ENCODE measurements around the gene COMTD1. TPM values are rescaled to one million over a fixed set of nuclear protein-coding genes. Genes with fewer than 3 reads are reported as not detected.

The COMTD1 gene
- total and polyA plus RNA-seq, 2 of the 13 experiments (the other 11 are each of a cell fraction or from before 2014, with no cell fraction given), result 11.8 to 18.4 TPM

DNA sequence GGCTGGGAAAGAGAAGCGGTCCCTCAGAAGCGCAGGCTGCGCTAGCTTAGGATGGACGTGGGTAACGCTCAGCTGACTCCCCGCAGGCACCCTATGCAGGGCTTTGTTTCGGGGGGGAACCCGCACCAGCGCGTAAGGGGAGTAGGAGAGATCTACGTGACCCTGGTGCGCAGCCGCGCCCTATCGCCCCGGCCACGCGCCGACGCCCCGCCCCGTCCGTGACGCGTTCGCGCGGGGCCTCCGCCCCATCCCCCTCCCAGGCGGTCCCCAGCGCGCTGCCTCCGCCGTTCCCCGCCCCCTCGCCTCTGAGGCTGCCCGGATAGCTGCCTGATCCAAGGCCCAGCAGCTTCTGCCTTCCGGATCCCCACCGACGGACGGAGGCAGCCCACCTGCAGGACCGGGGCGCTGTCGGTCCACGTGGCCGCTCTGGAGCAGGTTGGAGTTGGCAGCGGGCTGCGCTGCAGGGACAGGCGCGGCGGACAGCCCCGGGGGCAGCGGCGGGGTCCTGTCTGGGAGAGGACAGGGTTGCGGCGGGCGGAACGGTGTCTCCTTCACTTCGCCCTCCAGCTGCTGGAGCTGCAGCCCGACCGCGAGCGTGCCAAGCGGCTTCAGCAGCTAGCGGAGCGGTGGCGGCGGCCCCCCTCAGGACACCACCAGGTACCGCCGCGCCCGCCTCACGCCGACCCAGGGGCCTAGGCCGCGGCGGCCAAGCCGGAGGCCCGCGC lies 25.3 kb downstream of the COMTD1 start, which contains the start of gene VDAC2 (continued):
- TF ChIP-seq ZNF704 (CRISPR knock-in tag; IDR thresholded peaks at IDR 0.05; ENCODE audit: borderline replicate concordance), result peak; percentile 80; the same call in 1 of the 2 replicates
- no peak; the same call in 1 of the 2 replicates for TF ChIP-seq ZNF263 (CRISPR knock-in tag; IDR thresholded peaks at IDR 0.05)
- no peak; the same call in 1 of the 2 replicates for TF ChIP-seq ZNF558 (CRISPR knock-in tag; IDR thresholded peaks at IDR 0.05; ENCODE audit: borderline replicate concordance)
- TF ChIP-seq ERF (CRISPR knock-in tag; IDR thresholded peaks at IDR 0.05), result peak; percentile 91
- peak; percentile 96 for TF ChIP-seq ZFY (CRISPR knock-in tag; IDR thresholded peaks at IDR 0.05)
- peak; percentile 78; the same call in 1 of the 2 replicates for TF ChIP-seq TBX2 (CRISPR knock-in tag; IDR thresholded peaks at IDR 0.05; ENCODE audit: borderline replicate concordance)
- TF ChIP-seq GABPA (IDR thresholded peaks at IDR 0.05; ENCODE audit: low read depth, low read length), result no peak
- TF ChIP-seq GABPA (CRISPR knock-in tag; IDR thresholded peaks at IDR 0.05; ENCODE audit: low read depth), result no peak
- TF ChIP-seq REPIN1 (CRISPR knock-in tag; IDR thresholded peaks at IDR 0.05; ENCODE audit: borderline replicate concordance, low read depth), result peak; percentile 79
- peak; percentile 15; the same call in 1 of the 2 replicates for TF ChIP-seq NFE2L1 (CRISPR knock-in tag; IDR thresholded peaks at IDR 0.05; ENCODE audit: borderline replicate concordance)
- TF ChIP-seq ZNF850 (CRISPR knock-in tag; conservative IDR thresholded peaks at IDR 0.05), result 0 out of 2 replicates have a peak, but pooled peaks have one; percentile 58
- peak; percentile 66 for TF ChIP-seq HOXA3 (CRISPR knock-in tag; IDR thresholded peaks at IDR 0.05)
- peak; percentile 72; the same call in 1 of the 2 replicates for TF ChIP-seq BRF2 (CRISPR knock-in tag; IDR thresholded peaks at IDR 0.05)
- peak; percentile 98 for TF ChIP-seq ZNF34 (CRISPR knock-in tag; IDR thresholded peaks at IDR 0.05; ENCODE audit: borderline replicate concordance)
- TF ChIP-seq SP1 (IDR thresholded peaks at IDR 0.05), result no peak
- TF ChIP-seq SP1 (CRISPR knock-in tag; IDR thresholded peaks at IDR 0.05), result peak; percentile 85
- TF ChIP-seq ZNF883 (CRISPR knock-in tag; IDR thresholded peaks at IDR 0.05; ENCODE audit: not compliant biosample characterization), result peak; percentile 48
- peak; percentile 84 for TF ChIP-seq ZBTB3 (CRISPR knock-in tag; IDR thresholded peaks at IDR 0.05; ENCODE audit: borderline replicate concordance, low read depth)
- TF ChIP-seq ZFP36 (IDR thresholded peaks at IDR 0.05; ENCODE audit: borderline replicate concordance, low read depth, low read length, partially characterized antibody), result no peak
- TF ChIP-seq CBFB (CRISPR knock-in tag; IDR thresholded peaks at IDR 0.05), result peak; percentile 75
- peak; percentile 22; the same call in 1 of the 2 replicates for TF ChIP-seq ZNF768 (CRISPR knock-in tag; IDR thresholded peaks at IDR 0.05)
- TF ChIP-seq ZNF224 (CRISPR knock-in tag; IDR thresholded peaks at IDR 0.05), result no peak
- TF ChIP-seq E2F1 (CRISPR knock-in tag; IDR thresholded peaks at IDR 0.05), result no peak
- TF ChIP-seq GPN1 (CRISPR knock-in tag; IDR thresholded peaks at IDR 0.05; ENCODE audit: borderline replicate concordance), result no peak
- peak; percentile 21; the same call in 1 of the 2 replicates for TF ChIP-seq TBX3 (IDR thresholded peaks at IDR 0.05; ENCODE audit: borderline replicate concordance)
- no peak; the same call in 1 of the 2 replicates for TF ChIP-seq ZNF280B (CRISPR knock-in tag; IDR thresholded peaks at IDR 0.05; ENCODE audit: borderline replicate concordance)
